Stimulated activated CD8-positive, alpha-beta memory T cell treated with anti-CD3 and anti-CD28 coated beads, Interleukin-12 subunit alpha, Interleukin-12 subunit beta, amount 100 ng/mL, for 1 hour (primary cell): ENCODE results near the gene UTP4.

Experiments used
- DNase-seq: peaks from one replicate; pipeline ENCODE4 v3.0.0-alpha.2; 2020; ENCODE audit warnings: low read depth

The UTP4 gene

GRCh38 chr16:69132424-69133252, at the start of gene UTP4, which contains the start of gene CHTF8:
UTP4 (plus strand) TSS chr16:69132649; CDS start chr16:69133460, 811 bp downstream.
CHTF8 (minus strand) TSS chr16:69132588; CDS start chr16:69121458, 11,130 bp downstream.
- DNase-seq = peak; percentile 75

GRCh38 chr16:69083306-69083941, 49.0 kb upstream of the UTP4 start:
- no peak for DNase-seq

- DNase-seq = no peak
These were observed 48.2 kb upstream of the UTP4 start for GRCh38 chr16:69084289-69084688.

- DNase-seq = no peak
These were observed 47.3 kb upstream of the UTP4 start for GRCh38 chr16:69085032-69085695.

- no peak for DNase-seq
These were observed 45.3 kb upstream of the UTP4 start for GRCh38 chr16:69087161-69087581.

- DNase-seq = no peak
These were observed 43.8 kb upstream of the UTP4 start for GRCh38 chr16:69088684-69089083.

- peak; percentile 10 for DNase-seq
These were observed 43.1 kb upstream of the UTP4 start for GRCh38 chr16:69089091-69089910.

GRCh38 chr16:69093974-69094373, 38.5 kb upstream of the UTP4 start:
- DNase-seq = no peak

GRCh38 chr16:69094501-69094900, 37.9 kb upstream of the UTP4 start:
- no peak for DNase-seq

GRCh38 chr16:69095193-69095592, 37.3 kb upstream of the UTP4 start:
- DNase-seq = no peak

- no peak for DNase-seq
These were observed 32.3 kb upstream of the UTP4 start for GRCh38 chr16:69100071-69100691.

GRCh38 chr16:69105501-69106361, 26.7 kb upstream of the UTP4 start, which contains the start of gene HAS3:
HAS3 (plus strand) TSS chr16:69105653; CDS start chr16:69109396, 3,743 bp downstream.
- DNase-seq = no peak

GRCh38 chr16:69106491-69107315, 25.7 kb upstream of the UTP4 start:
- no peak for DNase-seq

GRCh38 chr16:69107316-69107962, 25.0 kb upstream of the UTP4 start:
- no peak for DNase-seq

GRCh38 chr16:69108064-69108904, 24.2 kb upstream of the UTP4 start:
- no peak for DNase-seq

- no peak for DNase-seq
These were observed 23.6 kb upstream of the UTP4 start for GRCh38 chr16:69108905-69109252.

- DNase-seq = no peak
These were observed 22.8 kb upstream of the UTP4 start for GRCh38 chr16:69109486-69110270.
